CD14-positive monocyte (primary cell): ENCODE results near the gene FGFR2. TPM values are rescaled to one million over a fixed set of nuclear protein-coding genes. Genes with fewer than 3 reads are reported as not detected.

Experiments used
- DNase-seq, 3 donors: peaks; one replicate each; pipeline ENCODE4 v3.0.0-alpha.2; 2011 to 2022
- H2AFZ ChIP-seq: 2 replicates; pipeline ENCODE4 v1.6.0; 2012; ENCODE audit warnings: mild to moderate bottlenecking, low read depth, low read length, inconsistent platforms; ENCODE audit not compliant: insufficient read depth, poor library complexity, severe bottlenecking
- H3K27ac ChIP-seq, 2 donors: 1 replicate in 1 of 2; 2 replicates in 1 of 2; pipeline ENCODE4 v1.5.1; 2012 to 2013; ENCODE audit warnings: low read length in 2 of 2, control low read depth in 1 of 2, inconsistent platforms in 1 of 2, low read depth in 1 of 2, mild to moderate bottlenecking in 1 of 2
- H3K27me3 ChIP-seq, 2 donors: one replicate each; pipeline versions ENCODE4 v1.6.0 to v1.6.1; 2011 to 2013; ENCODE audit warnings: low read length in 2 of 2; ENCODE audit not compliant: control insufficient read depth in 2 of 2, insufficient read depth in 2 of 2
- H3K36me3 ChIP-seq, 2 donors: replicated peaks in 1 of 2; 1 replicate in 1 of 2; 2 replicates in 1 of 2; pipeline versions ENCODE4 v1.5.1 to v1.6.1; 2012 to 2013; ENCODE audit warnings: low read length in 2 of 2, control low read depth in 1 of 2, inconsistent platforms in 1 of 2, mild to moderate bottlenecking in 1 of 2; ENCODE audit not compliant: insufficient read depth in 2 of 2, control insufficient read depth in 1 of 2
- H3K4me1 ChIP-seq, 2 donors: 1 replicate in 1 of 2; 2 replicates in 1 of 2; pipeline versions ENCODE4 v1.5.1 to v1.6.1; 2012 to 2013; ENCODE audit warnings: low read length in 2 of 2, control low read depth in 1 of 2, inconsistent platforms in 1 of 2, mild to moderate bottlenecking in 1 of 2, moderate library complexity in 1 of 2; ENCODE audit not compliant: insufficient read depth in 2 of 2, control insufficient read depth in 1 of 2
- H3K4me2 ChIP-seq: replicated peaks from 2 replicates; pipeline ENCODE3; 2012; ENCODE audit warnings: low read length, moderate library complexity, mild to moderate bottlenecking; ENCODE audit not compliant: poor library complexity, severe bottlenecking; ENCODE audit errors: extremely low read depth
- H3K4me3 ChIP-seq, 3 experiments: fragments of 200-600 bp in 1 of 3; sonication (generic) in 1 of 3; replicated peaks in 1 of 3; 1 replicate in 2 of 3; 2 replicates in 1 of 3; pipeline ENCODE4 v1.5.1; 2011 to 2013; ENCODE audit warnings: low read length in 3 of 3, mild to moderate bottlenecking in 3 of 3, control low read depth in 2 of 3, low read depth in 2 of 3, inconsistent platforms in 1 of 3, moderate library complexity in 1 of 3
- H3K79me2 ChIP-seq: 2 replicates; pipeline ENCODE4 v1.6.0; 2012; ENCODE audit warnings: mild to moderate bottlenecking, control low read depth, inconsistent platforms, low read length, moderate library complexity; ENCODE audit not compliant: insufficient read depth
- H3K9ac ChIP-seq: 2 replicates; pipeline ENCODE4 v1.6.0; 2017; ENCODE audit warnings: low read length, mild to moderate bottlenecking; ENCODE audit not compliant: insufficient read depth, poor library complexity, severe bottlenecking
- H3K9me3 ChIP-seq, 2 donors: replicated peaks in 1 of 2; 1 replicate in 1 of 2; 2 replicates in 1 of 2; pipeline versions ENCODE4 v1.5.1 to v1.6.1; 2012 to 2013; ENCODE audit warnings: low read length in 2 of 2, control low read depth in 1 of 2; ENCODE audit not compliant: control insufficient read depth in 1 of 2, insufficient read depth in 1 of 2
- H4K20me1 ChIP-seq: 2 replicates; pipeline ENCODE4 v1.6.0; 2012; ENCODE audit warnings: mild to moderate bottlenecking, low read length, control low read depth, moderate library complexity; ENCODE audit not compliant: insufficient read depth
- H3K27ac Mint-ChIP-seq, 7 donors: one replicate each; pipeline ENCODE4 v1.8.0; 2020; ENCODE audit warnings: mild to moderate bottlenecking in 7 of 7, mixed read lengths in 7 of 7, moderate library complexity in 6 of 7, inconsistent platforms in 2 of 7
- H3K27me3 Mint-ChIP-seq, 3 donors: one replicate each; pipeline ENCODE4 v1.8.0; 2021 to 2022; ENCODE audit warnings: low read depth in 3 of 3, mild to moderate bottlenecking in 3 of 3, mixed read lengths in 3 of 3, moderate library complexity in 3 of 3, inconsistent platforms in 1 of 3
- H3K36me3 Mint-ChIP-seq, 2 donors: one replicate each; pipeline ENCODE4 v1.8.0; 2020; ENCODE audit warnings: mixed read lengths in 2 of 2, inconsistent platforms in 1 of 2, mild to moderate bottlenecking in 1 of 2
- H3K4me1 Mint-ChIP-seq: one replicate; pipeline ENCODE4 v1.8.0; 2020; ENCODE audit warnings: mild to moderate bottlenecking, mixed read lengths
- H3K4me3 Mint-ChIP-seq, 2 donors: one replicate each; pipeline ENCODE4 v1.8.0; 2020; ENCODE audit warnings: mild to moderate bottlenecking in 2 of 2, mixed read lengths in 2 of 2, moderate library complexity in 1 of 2
- H3K9me3 Mint-ChIP-seq, 7 donors: one replicate each; pipeline ENCODE4 v1.8.0; 2020 to 2022; ENCODE audit warnings: mixed read lengths in 7 of 7, mild to moderate bottlenecking in 6 of 7, moderate library complexity in 6 of 7, inconsistent platforms in 2 of 7
- WGBS: methylation state at CpG from one replicate; pipeline ENCODE4 v1.1.5; 2013; ENCODE audit warnings: missing lambda C conversion rate; ENCODE audit not compliant: insufficient coverage; 5-methylcytosine and 5-hydroxymethylcytosine counted together
- intact Hi-C, 2 donors: fragments of 100-400 bp; cut with micrococcal nuclease; formaldehyde crosslinking; loops; one replicate each; pipeline versions ENCODE4 v1.15.0 to v1.15.1; 2023
- polyA plus RNA-seq, 3 donors: library from polyadenylated mRNA; depleted of rRNA in 1 of 3; unstranded in 2 of 3; stranded (reverse) in 1 of 3; fragments of 300-500 nt in 2 of 3; fragments of >200 nt in 1 of 3; fragmentation: Illumina TruSeq in 2 of 3; gene quantifications; 1 replicate in 2 of 3; 2 replicates in 1 of 3; pipeline ENCODE4 v1.2.3, GENCODE V29; 2012 to 2021
- TF ChIP-seq, protein P1 (sequence below): fragments of 200-600 bp; IDR thresholded peaks from one replicate; pipeline ENCODE4 v1.8.0; 2022; ENCODE audit warnings: antibody characterized with exemption, mild to moderate bottlenecking

FGFR2 gene
- polyA plus RNA-seq, 3 donors, result not detected

DNA sequence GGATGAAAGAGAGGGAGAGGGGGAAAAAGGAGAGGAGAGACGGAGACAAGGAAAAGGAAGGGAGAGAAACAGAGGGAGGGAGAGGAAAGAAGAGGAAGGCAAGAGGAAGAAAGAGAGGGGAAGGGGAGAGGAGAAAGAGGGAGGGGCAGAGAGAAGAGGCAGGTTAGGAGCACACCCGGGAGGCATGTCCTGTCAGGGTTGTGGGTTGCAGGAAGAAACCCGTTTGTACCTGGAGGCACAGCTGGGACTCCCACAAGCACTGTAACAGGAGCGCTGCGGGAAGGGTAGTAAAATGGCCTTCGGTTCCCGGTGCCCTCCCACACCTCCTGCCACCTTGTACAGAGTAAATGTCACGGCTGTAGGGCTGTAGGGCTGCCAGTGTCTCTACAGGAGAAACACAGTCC lies 24.7 kb downstream of the FGFR2 start:
- Histone ChIP-seq H3K4me2 (no peak overlapping the region), H3K27ac (no peak overlapping the region), H3K9ac (no peak overlapping the region), H3K4me3 (no peak overlapping the region), H3K79me2 (no peaks in the 10 kb centered on the region), H2AFZ (no peak overlapping the region), H3K9me3 (no peaks in the 10 kb centered on the region), H3K4me1 (no peaks in the 10 kb centered on the region), H3K27me3 (no peaks in the 10 kb centered on the region), H3K36me3 (no peaks in the 10 kb centered on the region), H4K20me1 (no peaks in the 10 kb centered on the region)
- Mint-ChIP-seq H3K27ac (no peak overlapping the region), H3K27me3 (peaks cover 2 to 7% (median 6%) of the 10 kb centered on the region in 3 donors), H3K36me3 (no peaks in the 10 kb centered on the region), H3K9me3 (peaks cover 0 to 8% (median 0%) of the 10 kb centered on the region in 7 donors), H3K4me1 (no peaks in the 10 kb centered on the region), H3K4me3 (no peak overlapping the region)
- no peak for DNase-seq
- 75% methylated on average over 2 of the region's 8 CpGs for WGBS
- intact Hi-C loops, result no loop called here
- TF ChIP-seq, protein P1, sequence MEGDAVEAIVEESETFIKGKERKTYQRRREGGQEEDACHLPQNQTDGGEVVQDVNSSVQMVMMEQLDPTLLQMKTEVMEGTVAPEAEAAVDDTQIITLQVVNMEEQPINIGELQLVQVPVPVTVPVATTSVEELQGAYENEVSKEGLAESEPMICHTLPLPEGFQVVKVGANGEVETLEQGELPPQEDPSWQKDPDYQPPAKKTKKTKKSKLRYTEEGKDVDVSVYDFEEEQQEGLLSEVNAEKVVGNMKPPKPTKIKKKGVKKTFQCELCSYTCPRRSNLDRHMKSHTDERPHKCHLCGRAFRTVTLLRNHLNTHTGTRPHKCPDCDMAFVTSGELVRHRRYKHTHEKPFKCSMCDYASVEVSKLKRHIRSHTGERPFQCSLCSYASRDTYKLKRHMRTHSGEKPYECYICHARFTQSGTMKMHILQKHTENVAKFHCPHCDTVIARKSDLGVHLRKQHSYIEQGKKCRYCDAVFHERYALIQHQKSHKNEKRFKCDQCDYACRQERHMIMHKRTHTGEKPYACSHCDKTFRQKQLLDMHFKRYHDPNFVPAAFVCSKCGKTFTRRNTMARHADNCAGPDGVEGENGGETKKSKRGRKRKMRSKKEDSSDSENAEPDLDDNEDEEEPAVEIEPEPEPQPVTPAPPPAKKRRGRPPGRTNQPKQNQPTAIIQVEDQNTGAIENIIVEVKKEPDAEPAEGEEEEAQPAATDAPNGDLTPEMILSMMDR, result no peak

DNA sequence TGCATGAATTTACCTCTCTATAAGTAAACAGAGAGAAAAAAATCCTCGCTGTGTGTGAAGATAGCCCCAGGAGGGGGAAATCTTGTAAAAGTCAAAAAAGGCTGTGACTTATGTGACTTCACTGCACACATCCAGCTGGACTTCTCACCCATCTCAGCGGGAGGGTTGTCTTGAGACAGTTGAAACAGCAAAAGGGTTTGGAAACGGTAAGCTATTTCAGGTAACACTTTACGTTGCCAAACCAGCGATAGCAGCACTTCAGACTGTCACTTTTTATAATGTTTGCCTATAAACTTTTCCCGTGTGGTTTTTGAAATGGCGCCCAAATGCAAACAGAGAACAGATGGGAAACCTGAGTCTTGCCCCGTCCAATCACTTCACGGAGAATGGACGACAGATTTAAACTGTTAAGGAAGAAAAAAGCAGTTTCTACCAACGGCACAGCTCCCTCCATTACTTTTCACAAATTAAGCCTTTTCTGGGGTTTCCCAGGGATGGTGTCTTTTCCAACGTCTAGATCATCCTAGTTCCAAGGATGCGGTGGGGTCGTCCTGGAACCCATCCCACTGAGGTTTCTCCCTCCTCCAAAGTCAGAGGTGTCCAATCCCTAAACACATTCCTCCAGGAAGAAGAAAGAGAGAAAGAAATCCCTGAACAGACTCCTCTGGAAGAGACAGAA lies 25.2 kb downstream of the FGFR2 start:
- Histone ChIP-seq H3K27ac (no peak overlapping the region), H3K36me3 (no peaks in the 10 kb centered on the region), H3K4me2 (no peak overlapping the region), H3K9ac (no peak overlapping the region), H3K4me3 (no peak overlapping the region), H3K4me1 (no peaks in the 10 kb centered on the region), H4K20me1 (no peaks in the 10 kb centered on the region), H3K27me3 (no peaks in the 10 kb centered on the region), H3K79me2 (no peaks in the 10 kb centered on the region), H2AFZ (no peak overlapping the region), H3K9me3 (no peaks in the 10 kb centered on the region)
- Mint-ChIP-seq H3K27me3 (peaks cover 2 to 6% (median 5%) of the 10 kb centered on the region in 3 donors), H3K36me3 (no peaks in the 10 kb centered on the region), H3K4me3 (no peak overlapping the region), H3K9me3 (peaks cover 0 to 8% (median 0%) of the 10 kb centered on the region in 7 donors), H3K27ac (no peak overlapping the region), H3K4me1 (no peaks in the 10 kb centered on the region)
- intact Hi-C loops, result no loop called here
- TF ChIP-seq, protein P1, result no peak
- WGBS, result 93% methylated on average over 5 of the region's 14 CpGs
- no peak for DNase-seq
